ENCODE data around the gene EPB41L2.

Gene EPB41L2

DNA sequence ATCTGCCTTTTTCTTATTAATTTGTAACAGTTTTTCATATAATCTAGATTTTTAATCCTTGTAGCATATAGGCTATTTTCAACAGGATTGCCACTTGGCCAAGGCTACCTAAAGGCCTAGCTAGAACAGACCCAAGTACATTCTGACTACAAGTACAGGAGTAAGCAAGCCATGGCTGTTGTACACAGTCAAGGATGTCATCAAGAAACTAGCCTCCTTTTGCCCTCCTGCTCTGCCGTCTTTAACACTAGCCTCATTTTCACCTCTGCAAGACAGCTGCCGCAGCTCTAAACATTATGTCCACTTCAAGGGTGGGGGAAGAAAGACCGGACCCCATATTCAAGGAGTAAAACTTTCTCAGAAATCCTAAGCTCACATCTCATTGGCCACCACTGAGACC lies 45.1 kb downstream of the EPB41L2 start:
- no peak overlapping the region for H3K4me3 ChIP-seq (ENCODE audit: low read depth in 1 of 2, low read length in 1 of 2)

DNA sequence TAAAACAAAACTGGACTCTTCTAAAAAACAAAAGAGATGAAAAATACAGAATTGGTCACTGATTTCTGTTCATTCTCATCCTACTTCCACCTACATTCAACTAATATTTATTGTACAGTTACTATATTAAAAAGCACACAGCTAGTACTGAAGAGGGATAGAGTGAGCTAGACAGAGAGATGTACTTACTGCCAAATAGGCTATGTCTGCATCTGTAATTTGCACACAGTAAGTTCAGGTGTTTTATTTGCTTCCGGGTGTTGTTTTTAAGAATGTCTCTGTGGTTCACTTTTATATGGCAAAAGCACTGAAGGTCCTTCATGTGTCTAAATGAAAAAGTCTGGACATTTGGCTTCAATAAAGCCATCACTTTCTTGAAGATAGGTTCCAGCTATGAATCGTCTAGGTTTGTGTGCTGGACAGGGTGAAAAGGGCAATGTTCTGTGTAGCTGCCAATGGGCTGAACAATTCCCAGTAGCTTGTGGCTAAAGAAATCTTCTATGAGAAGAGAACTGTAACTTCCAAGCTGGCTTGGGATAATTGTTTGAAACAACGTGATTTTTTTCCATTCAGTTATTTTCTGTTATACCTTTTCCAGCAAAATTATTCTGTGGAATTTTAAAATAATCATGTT lies 47.3 kb downstream of the EPB41L2 start:
- H3K9me3 ChIP-seq = no peaks in the 10 kb centered on the region
- H3K27ac ChIP-seq = no peak overlapping the region
- no peak overlapping the region for H3K4me3 ChIP-seq (ENCODE audit: low read depth in 1 of 2, low read length in 1 of 2)
- no peaks in the 10 kb centered on the region for H3K36me3 ChIP-seq
- H3K27me3 ChIP-seq = no peaks in the 10 kb centered on the region
- TF ChIP-seq, protein P1, sequence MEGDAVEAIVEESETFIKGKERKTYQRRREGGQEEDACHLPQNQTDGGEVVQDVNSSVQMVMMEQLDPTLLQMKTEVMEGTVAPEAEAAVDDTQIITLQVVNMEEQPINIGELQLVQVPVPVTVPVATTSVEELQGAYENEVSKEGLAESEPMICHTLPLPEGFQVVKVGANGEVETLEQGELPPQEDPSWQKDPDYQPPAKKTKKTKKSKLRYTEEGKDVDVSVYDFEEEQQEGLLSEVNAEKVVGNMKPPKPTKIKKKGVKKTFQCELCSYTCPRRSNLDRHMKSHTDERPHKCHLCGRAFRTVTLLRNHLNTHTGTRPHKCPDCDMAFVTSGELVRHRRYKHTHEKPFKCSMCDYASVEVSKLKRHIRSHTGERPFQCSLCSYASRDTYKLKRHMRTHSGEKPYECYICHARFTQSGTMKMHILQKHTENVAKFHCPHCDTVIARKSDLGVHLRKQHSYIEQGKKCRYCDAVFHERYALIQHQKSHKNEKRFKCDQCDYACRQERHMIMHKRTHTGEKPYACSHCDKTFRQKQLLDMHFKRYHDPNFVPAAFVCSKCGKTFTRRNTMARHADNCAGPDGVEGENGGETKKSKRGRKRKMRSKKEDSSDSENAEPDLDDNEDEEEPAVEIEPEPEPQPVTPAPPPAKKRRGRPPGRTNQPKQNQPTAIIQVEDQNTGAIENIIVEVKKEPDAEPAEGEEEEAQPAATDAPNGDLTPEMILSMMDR (IDR thresholded peaks at IDR 0.05) = no peak
- H3K4me1 ChIP-seq (ENCODE audit: control insufficient read depth in 1 of 2, insufficient read depth in 1 of 2, low read depth in 1 of 2, low read length in 1 of 2) = no peaks in the 10 kb centered on the region

More for the DNA sequence above, 45.1 kb downstream of the EPB41L2 start:
- no peaks in the 10 kb centered on the region for H3K27me3 ChIP-seq
- no peak overlapping the region for H3K27ac ChIP-seq
- no peaks in the 10 kb centered on the region for H3K9me3 ChIP-seq
- H3K4me1 ChIP-seq (ENCODE audit: control insufficient read depth in 1 of 2, insufficient read depth in 1 of 2, low read depth in 1 of 2, low read length in 1 of 2) = no peaks in the 10 kb centered on the region
- no peaks in the 10 kb centered on the region for H3K36me3 ChIP-seq
- TF ChIP-seq, protein P1 (IDR thresholded peaks at IDR 0.05) = no peak

DNA sequence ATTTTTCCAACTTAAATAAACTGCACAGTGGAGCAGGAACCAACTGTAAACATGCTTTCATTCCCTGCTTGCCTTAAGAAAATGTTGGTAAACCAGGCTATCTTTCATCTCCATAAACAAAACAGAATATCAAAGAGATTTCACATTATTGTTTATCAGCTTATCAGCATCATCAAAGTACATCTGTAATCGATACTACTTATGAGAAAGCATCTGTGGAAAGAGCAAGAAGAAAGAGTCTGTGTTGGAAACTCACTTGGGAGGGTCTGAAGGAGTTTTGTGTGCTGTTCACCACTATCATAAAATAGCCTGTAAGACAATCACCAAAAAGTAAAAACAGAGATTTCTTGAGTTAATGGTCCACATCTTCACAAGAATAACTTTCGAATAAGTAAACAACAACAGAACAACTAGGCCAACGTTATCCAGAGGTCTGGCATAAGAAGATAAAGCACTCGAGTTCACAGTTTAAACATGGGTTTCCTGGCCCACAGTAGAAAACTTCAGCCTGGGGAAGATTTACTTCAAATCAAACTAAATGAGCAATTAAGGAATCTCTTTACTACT lies 47.9 kb downstream of the EPB41L2 start:
- H3K36me3 ChIP-seq = no peaks in the 10 kb centered on the region
- H3K4me1 ChIP-seq (ENCODE audit: control insufficient read depth in 1 of 2, insufficient read depth in 1 of 2, low read depth in 1 of 2, low read length in 1 of 2) = no peaks in the 10 kb centered on the region
- H3K27ac ChIP-seq = no peak overlapping the region
- no peaks in the 10 kb centered on the region for H3K9me3 ChIP-seq
- no peak overlapping the region for H3K4me3 ChIP-seq (ENCODE audit: low read depth in 1 of 2, low read length in 1 of 2)
- TF ChIP-seq, protein P1 (IDR thresholded peaks at IDR 0.05) = no peak
- no peaks in the 10 kb centered on the region for H3K27me3 ChIP-seq

DNA sequence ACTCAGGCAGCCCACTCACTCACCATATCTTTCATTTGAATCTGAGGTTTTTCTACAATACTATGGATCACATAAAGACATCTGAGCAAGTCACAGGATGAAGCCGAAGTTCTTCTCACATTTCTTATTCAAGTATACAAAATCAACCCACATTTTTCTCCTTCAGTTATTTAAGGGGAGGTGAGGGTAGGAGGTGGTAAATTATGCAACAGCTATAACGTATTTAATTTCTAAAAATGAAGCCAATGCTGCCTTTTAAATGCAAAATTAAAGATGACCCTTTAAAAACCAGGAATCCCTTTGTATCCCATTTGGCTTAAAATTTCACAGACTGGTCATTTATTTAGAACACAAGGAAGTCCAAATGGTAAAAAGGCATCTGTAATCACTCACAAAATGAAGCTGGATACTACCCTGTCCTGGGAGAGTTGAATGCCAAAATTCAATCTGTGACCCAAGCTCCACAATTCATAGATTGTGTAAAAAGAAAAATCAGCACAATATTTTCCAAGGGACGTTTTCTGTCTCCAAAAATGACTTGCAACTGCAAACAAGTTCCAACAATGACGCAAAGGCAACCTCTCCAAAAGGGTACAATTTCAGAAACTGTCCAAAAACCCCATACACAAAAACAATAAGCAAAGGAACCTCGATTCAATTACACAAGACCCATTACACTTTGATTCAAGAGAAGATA lies 48.8 kb downstream of the EPB41L2 start:
- Histone ChIP-seq H3K4me1 (ENCODE audit: control insufficient read depth in 1 of 2, insufficient read depth in 1 of 2, low read depth in 1 of 2, low read length in 1 of 2) (no peaks in the 10 kb centered on the region), H3K9me3 (no peaks in the 10 kb centered on the region), H3K27ac (no peak overlapping the region), H3K36me3 (no peaks in the 10 kb centered on the region), H3K27me3 (no peaks in the 10 kb centered on the region), H3K4me3 (ENCODE audit: low read depth in 1 of 2, low read length in 1 of 2) (no peak overlapping the region)
- TF ChIP-seq, protein P1 (IDR thresholded peaks at IDR 0.05) = no peak

DNA sequence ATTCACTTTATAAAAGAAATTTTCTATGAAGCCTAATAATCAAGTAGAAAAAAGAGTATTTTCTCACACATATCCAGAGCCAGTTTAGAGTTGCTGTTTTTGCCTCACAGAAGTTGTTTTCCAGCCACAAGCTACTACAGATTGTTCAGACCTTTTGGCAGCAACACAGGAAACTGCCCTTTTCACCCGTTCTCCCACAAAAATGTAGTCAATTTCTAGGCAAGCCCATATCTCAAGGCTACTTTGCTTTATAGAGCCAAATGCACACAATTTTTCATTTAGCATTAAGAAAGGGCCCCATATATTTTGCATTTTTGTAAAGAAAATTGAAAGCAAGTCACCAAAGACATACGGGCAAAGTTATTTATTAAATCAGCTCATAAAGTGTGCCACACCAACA lies 49.5 kb downstream of the EPB41L2 start:
- H3K27me3 ChIP-seq = no peaks in the 10 kb centered on the region
- no peaks in the 10 kb centered on the region for H3K36me3 ChIP-seq
- H3K9me3 ChIP-seq = no peaks in the 10 kb centered on the region
- H3K27ac ChIP-seq = no peak overlapping the region
- TF ChIP-seq, protein P1 (IDR thresholded peaks at IDR 0.05) = no peak
- no peaks in the 10 kb centered on the region for H3K4me1 ChIP-seq (ENCODE audit: control insufficient read depth in 1 of 2, insufficient read depth in 1 of 2, low read depth in 1 of 2, low read length in 1 of 2)
- H3K4me3 ChIP-seq (ENCODE audit: low read depth in 1 of 2, low read length in 1 of 2) = no peak overlapping the region
